Activated CD8-positive, alpha-beta memory T cell treated with anti-CD3 and anti-CD28 coated beads, Interleukin-2, amount 50 U/mL, for 24 hours (primary cell): Measurements from ENCODE around the gene RIPK1.

ENCODE experiments used
- DNase-seq: peaks from one replicate; pipeline ENCODE4 v3.0.0-alpha.2; 2020; ENCODE audit errors: extremely low read depth

Gene RIPK1

DNA sequence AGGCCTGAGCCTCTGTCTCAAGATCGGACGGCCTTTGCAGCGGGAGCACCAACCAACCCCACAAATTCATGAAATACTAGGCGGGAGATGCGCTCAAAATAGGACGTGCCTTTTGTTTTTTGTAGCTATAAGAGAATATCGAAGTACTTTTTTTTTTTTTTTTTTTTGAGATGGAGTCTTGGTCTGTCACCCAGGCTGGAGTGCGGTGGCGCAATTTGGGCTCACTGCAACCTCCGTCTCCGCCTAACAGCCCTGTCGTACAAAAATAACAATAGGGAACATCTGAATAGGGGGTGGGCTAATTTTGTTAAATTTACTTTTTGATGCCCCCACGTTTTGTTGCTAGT lies 94.9 kb downstream of the RIPK1 start:
- DNase-seq, result no peak

DNA sequence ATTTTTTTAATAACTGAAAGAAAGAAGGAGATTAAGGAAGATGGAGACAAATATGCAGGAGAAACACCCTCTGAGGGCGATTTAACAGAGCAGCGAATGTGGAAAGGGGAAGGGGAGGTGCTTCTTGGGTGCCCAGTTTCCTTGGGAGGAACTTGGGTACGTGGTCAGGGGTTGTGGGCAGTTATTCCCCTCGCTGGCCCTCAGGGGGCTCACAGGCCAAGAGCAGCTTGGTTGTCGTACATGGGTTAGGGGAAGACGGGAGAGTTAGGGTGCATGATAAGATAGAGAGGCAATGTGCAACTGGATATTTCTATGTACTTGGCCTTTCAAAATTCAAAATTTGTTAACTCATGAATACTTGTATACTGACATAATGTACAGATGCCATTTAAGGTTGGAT lies 96.1 kb downstream of the RIPK1 start:
- no peak for DNase-seq
